ENCODE results near the gene SLC6A7. TPM values are rescaled to one million over a fixed set of nuclear protein-coding genes. Genes with fewer than 3 reads are reported as not detected.

The SLC6A7 gene
- total RNA-seq, 2 experiments from 2014 or later, result not detected

GRCh38 chr5:150252489-150252888, 62.6 kb downstream of the SLC6A7 start:
- Mint-ChIP-seq H3K9me3 (no peaks in the 10 kb centered on the region), H3K27ac (no peak overlapping the region), H3K36me3 (ENCODE audit: low read depth) (no peaks in the 10 kb centered on the region), H3K4me3 (no peak overlapping the region), H3K27me3 (no peaks in the 10 kb centered on the region), H3K4me1 (no peaks in the 10 kb centered on the region)
- DNase-seq, result no peak
- CTCF ChIA-PET, result no interaction called here
- POLR2A ChIA-PET, result no interaction called here

- Mint-ChIP-seq H3K4me3 (no peak overlapping the region), H3K4me1 (no peaks in the 10 kb centered on the region), H3K27ac (no peak overlapping the region), H3K9me3 (no peaks in the 10 kb centered on the region), H3K27me3 (peaks cover 1% of the 10 kb centered on the region), H3K36me3 (ENCODE audit: low read depth) (no peaks in the 10 kb centered on the region)
- ChIA-PET POLR2A (no interaction called here), CTCF (no interaction called here)
- no peak for DNase-seq
Observed at GRCh38 chr5:150253416-150254208, 63.8 kb downstream of the SLC6A7 start.

- CTCF ChIA-PET, result no interaction called here
- H3K36me3 Mint-ChIP-seq (ENCODE audit: low read depth), result no peaks in the 10 kb centered on the region
- H3K27ac Mint-ChIP-seq, result no peak overlapping the region
Observed at GRCh38 chr5:150254363-150254762, 64.5 kb downstream of the SLC6A7 start.

GRCh38 chr5:150254774-150255173, 64.9 kb downstream of the SLC6A7 start:
- peaks cover 2% of the 10 kb centered on the region for H3K27me3 Mint-ChIP-seq
- no peak overlapping the region for H3K4me3 Mint-ChIP-seq
- H3K36me3 Mint-ChIP-seq (ENCODE audit: low read depth), result no peaks in the 10 kb centered on the region
- CTCF ChIA-PET, result no interaction called here
- POLR2A ChIA-PET, result no interaction called here
- H3K4me1 Mint-ChIP-seq, result no peaks in the 10 kb centered on the region
- H3K9me3 Mint-ChIP-seq, result no peaks in the 10 kb centered on the region
- H3K27ac Mint-ChIP-seq, result no peak overlapping the region
- DNase-seq, result no peak

More at GRCh38 chr5:150254363-150254762, 64.5 kb downstream of the SLC6A7 start:
- no peak for DNase-seq
- Mint-ChIP-seq H3K4me3 (no peak overlapping the region), H3K27me3 (peaks cover 2% of the 10 kb centered on the region), H3K4me1 (no peaks in the 10 kb centered on the region), H3K9me3 (no peaks in the 10 kb centered on the region)
- POLR2A ChIA-PET, result no interaction called here

GRCh38 chr5:150255659-150256409, 66.0 kb downstream of the SLC6A7 start:
- no peaks in the 10 kb centered on the region for H3K36me3 Mint-ChIP-seq (ENCODE audit: low read depth)
- H3K27ac Mint-ChIP-seq, result no peak overlapping the region
- H3K27me3 Mint-ChIP-seq, result peaks cover 2% of the 10 kb centered on the region
- CTCF ChIA-PET, result no interaction called here
- H3K9me3 Mint-ChIP-seq, result no peaks in the 10 kb centered on the region
- no peak overlapping the region for H3K4me3 Mint-ChIP-seq
- no peak for DNase-seq
- no peaks in the 10 kb centered on the region for H3K4me1 Mint-ChIP-seq
- POLR2A ChIA-PET, result no interaction called here

GRCh38 chr5:150256410-150257064, 66.7 kb downstream of the SLC6A7 start:
- ChIA-PET CTCF (no interaction called here), POLR2A (no interaction called here)
- Mint-ChIP-seq H3K27me3 (peaks cover 2% of the 10 kb centered on the region), H3K27ac (no peak overlapping the region), H3K4me1 (no peaks in the 10 kb centered on the region), H3K4me3 (no peak overlapping the region), H3K9me3 (no peaks in the 10 kb centered on the region), H3K36me3 (ENCODE audit: low read depth) (no peaks in the 10 kb centered on the region)
- DNase-seq, result no peak

GRCh38 chr5:150257424-150257823, 67.6 kb downstream of the SLC6A7 start:
- no peaks in the 10 kb centered on the region for H3K36me3 Mint-ChIP-seq (ENCODE audit: low read depth)
- H3K9me3 Mint-ChIP-seq, result no peaks in the 10 kb centered on the region
- H3K4me3 Mint-ChIP-seq, result no peak overlapping the region
- CTCF ChIA-PET, result no interaction called here
- peaks cover 6% of the 10 kb centered on the region for H3K27me3 Mint-ChIP-seq
- POLR2A ChIA-PET, result no interaction called here
- DNase-seq, result no peak
- no peaks in the 10 kb centered on the region for H3K4me1 Mint-ChIP-seq
- H3K27ac Mint-ChIP-seq, result no peak overlapping the region

GRCh38 chr5:150258130-150258529, 68.3 kb downstream of the SLC6A7 start:
- no peaks in the 10 kb centered on the region for H3K36me3 Mint-ChIP-seq (ENCODE audit: low read depth)
- no peak overlapping the region for H3K27ac Mint-ChIP-seq
- peaks cover 6% of the 10 kb centered on the region for H3K27me3 Mint-ChIP-seq
- no peaks in the 10 kb centered on the region for H3K4me1 Mint-ChIP-seq
- no peak overlapping the region for H3K4me3 Mint-ChIP-seq
- CTCF ChIA-PET, result no interaction called here
- DNase-seq, result no peak
- POLR2A ChIA-PET, result no interaction called here
- H3K9me3 Mint-ChIP-seq, result no peaks in the 10 kb centered on the region

Other genes starting within 250 kb of the SLC6A7 start
- gene PDE6A, start 245.3 kb upstream of the SLC6A7 start, total RNA-seq, result not detected
- 1 to 10 TPM; 8.3 to 8.4 TPM for gene SLC26A2, start 229.3 kb upstream of the SLC6A7 start, total RNA-seq
- gene TIGD6, start 189.4 kb upstream of the SLC6A7 start, total RNA-seq, result 1 to 10 TPM; 2.0 to 2.3 TPM
- 10 to 100 TPM; 41.6 to 44.1 TPM for gene HMGXB3, start 189.3 kb upstream of the SLC6A7 start, total RNA-seq
- under 1 TPM in 1 of 2 experiments, not detected in 1; 0.25 TPM for gene CSF1R, start 103.5 kb upstream of the SLC6A7 start, total RNA-seq
- gene PDGFRB, start 34.2 kb upstream of the SLC6A7 start, total RNA-seq, result 1 to 10 TPM; 7.2 to 9.0 TPM
- gene CDX1, start 23.3 kb upstream of the SLC6A7 start, total RNA-seq, result not detected
- not detected for gene CAMK2A, start 99.7 kb downstream of the SLC6A7 start, total RNA-seq
- gene ARSI, start 112.8 kb downstream of the SLC6A7 start, total RNA-seq, result not detected
- 10 to 100 TPM; 52.8 to 53.0 TPM for gene TCOF1, start 167.6 kb downstream of the SLC6A7 start, total RNA-seq
- gene CD74, start 222.8 kb downstream of the SLC6A7 start, total RNA-seq, result 1,000 to 10,000 TPM; 1,158 to 1,180 TPM